Epidermal melanocyte (primary cell): Measurements from ENCODE around the gene CLDN16.

Experiments
- DNase-seq: peaks from one replicate; pipeline ENCODE4 v3.0.0; 2011; ENCODE audit warnings: low spot score; ENCODE audit not compliant: insufficient read length

CLDN16 gene

DNA sequence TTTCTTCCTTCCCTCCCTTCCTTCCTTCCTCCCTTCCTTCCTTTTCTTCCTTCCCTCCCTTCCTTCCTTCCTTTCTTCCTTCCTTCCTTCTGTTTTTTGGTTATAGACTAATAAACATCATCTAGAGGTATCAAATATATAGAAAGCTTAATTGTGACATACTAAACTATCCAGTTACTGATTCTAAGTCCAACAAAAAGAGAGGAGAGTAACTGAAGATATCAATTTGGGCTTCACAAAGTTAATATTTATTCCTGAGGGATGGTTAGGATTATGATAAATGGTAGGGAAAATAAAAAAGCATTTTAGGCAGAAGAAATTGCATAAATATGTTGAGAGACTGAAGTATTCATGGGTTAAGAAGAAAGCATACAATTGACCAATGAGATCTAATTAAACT is 7.8 kb upstream of the CLDN16 start:
- DNase-seq, result no peak

GRCh38 chr3:190381441-190381840 is 6.5 kb upstream of the CLDN16 start:
- no peak for DNase-seq

DNA sequence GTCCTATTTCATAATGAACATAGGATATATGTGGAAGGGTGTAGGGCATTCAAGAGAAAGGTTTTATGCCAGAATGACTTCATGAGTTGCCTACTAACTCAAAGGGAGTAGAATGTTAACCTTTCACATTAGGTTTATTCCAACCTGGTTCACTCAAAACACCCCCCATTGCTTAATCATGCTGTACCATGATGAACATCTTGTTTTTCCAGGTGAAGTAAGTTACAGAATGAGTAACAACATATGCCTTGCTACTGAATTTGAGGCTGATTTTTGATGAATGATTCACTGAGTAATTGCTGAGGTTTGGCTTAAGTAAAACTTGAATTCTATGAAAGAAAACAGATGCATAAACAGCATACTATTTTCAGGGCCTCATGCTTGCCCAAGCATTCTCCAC is 5.9 kb upstream of the CLDN16 start:
- no peak for DNase-seq

- no peak for DNase-seq
Observed at GRCh38 chr3:190384309-190384756, 3.6 kb upstream of the CLDN16 start.

- DNase-seq, result peak; percentile 42
Observed at GRCh38 chr3:190385731-190386688, 2.0 kb upstream of the CLDN16 start.

DNA sequence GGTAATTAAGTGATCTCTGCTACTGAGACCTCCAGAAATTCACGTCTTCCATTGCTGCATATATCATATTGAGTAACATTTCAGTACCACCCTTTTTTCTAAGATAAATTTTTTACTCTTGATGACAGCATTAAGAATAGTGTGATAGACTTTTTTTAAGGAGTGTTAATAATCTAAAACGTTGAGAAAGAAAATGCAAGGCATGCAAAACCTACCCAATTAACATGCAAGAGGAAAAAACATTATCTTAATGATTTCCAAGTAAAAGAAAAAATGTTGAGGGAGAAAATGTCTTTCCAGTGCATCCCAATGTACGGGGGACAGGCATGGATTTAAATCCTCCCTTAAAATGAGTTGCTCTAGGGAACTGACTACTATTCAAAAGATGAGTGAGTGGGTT is 740 bp downstream of the CLDN16 start:
- no peak for DNase-seq

GRCh38 chr3:190396001-190396400 is 8.0 kb downstream of the CLDN16 start:
- DNase-seq, result no peak

GRCh38 chr3:190397889-190398288 is 9.9 kb downstream of the CLDN16 start:
- DNase-seq, result no peak

- DNase-seq, result no peak
Observed at GRCh38 chr3:190399677-190400076, 11.7 kb downstream of the CLDN16 start.

GRCh38 chr3:190401963-190402362 is 14.0 kb downstream of the CLDN16 start:
- no peak for DNase-seq

- no peak for DNase-seq
Observed at GRCh38 chr3:190404715-190405114, 16.8 kb downstream of the CLDN16 start.

DNA sequence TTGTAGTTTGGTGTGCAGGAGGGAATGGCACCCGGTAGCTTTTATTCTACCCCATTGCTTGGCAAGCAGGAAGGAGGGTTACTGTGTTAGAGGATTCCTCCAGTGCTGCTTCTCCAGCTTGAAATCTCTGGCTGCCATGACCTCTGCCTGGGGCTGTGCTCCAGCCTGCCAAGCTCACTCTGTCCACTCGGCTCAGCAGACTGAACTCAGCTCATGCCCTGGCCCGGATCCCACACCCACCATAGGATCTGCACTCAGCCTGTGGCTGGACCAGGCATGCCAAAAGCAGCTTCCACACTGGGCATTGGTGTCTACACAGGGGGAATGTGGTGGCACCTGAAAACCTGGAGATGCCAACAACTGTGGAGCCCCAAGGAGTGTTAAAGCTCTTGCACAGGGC is 26.3 kb downstream of the CLDN16 start:
- DNase-seq, result no peak

DNA sequence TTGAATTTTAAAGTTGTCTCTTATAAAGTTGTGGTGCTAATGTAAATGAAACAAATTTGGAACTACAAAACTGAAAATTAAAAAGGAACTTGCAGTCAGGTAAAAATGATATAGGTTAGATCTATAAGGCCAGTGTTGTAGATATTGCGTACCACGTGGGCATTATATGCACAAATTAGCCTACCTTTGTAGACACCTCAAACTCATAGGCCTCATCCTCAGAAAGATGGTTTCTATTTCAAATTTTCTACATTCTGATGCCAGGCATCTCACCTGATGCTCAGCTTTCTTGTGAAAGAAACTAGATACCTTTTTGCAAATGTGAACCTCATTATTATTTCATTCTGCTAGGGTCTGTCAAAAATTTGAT is 36.1 kb downstream of the CLDN16 start:
- no peak for DNase-seq

GRCh38 chr3:190424478-190425439 is 36.8 kb downstream of the CLDN16 start:
- DNase-seq, result peak; percentile 30

DNA sequence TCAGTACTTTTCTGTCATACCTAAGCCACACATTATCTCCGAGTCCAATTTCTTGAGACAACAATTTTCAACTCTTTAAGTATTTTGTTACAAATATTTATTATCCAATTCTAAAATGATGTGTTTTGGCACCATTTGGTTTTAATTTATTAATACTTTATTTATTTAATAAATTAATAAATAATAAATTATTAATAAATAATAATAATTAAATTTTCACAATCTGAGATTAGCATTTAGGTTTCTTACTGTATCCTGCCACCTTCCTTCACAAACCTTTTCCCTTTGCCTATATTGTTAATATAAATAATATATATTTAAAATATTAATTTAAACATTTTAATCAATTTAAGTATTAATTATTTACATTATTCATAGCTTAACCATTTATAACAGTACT is 37.9 kb downstream of the CLDN16 start:
- no peak for DNase-seq

DNA sequence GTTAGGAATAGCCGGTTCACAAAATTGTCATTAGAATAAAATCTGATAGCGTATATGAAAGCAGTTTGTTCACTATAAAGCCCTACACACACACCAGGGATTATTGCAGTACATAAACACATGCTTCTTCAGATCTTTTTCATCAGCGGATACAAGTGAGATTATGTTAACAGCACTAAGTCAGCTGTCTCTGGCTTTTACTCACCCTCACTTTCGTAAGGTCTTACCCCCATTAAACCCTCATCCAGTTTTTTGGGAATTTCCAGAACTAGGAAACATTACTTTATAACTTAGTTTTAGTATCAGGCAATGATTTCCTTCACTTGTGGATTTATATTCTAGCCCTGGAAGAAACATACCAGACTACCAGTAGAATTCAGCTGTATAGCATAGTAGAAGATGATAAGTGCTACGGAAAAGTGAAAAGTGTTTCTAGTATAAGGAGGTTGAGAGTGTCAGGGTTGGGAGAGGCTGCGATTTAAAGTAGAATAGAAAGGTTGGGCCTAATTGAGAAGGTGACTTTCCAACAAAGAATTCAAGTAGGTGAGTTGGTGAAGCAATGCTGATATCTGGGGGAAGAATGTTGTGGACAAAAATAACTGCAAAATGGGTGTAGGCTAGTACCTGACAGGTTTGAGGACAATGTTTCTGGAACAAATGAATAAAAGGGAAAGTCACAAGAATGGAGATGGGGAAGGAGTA is 39.0 kb downstream of the CLDN16 start:
- no peak for DNase-seq

GRCh38 chr3:190429681-190430080 is 41.7 kb downstream of the CLDN16 start:
- DNase-seq, result no peak

GRCh38 chr3:190430906-190431305 is 42.9 kb downstream of the CLDN16 start:
- no peak for DNase-seq

DNA sequence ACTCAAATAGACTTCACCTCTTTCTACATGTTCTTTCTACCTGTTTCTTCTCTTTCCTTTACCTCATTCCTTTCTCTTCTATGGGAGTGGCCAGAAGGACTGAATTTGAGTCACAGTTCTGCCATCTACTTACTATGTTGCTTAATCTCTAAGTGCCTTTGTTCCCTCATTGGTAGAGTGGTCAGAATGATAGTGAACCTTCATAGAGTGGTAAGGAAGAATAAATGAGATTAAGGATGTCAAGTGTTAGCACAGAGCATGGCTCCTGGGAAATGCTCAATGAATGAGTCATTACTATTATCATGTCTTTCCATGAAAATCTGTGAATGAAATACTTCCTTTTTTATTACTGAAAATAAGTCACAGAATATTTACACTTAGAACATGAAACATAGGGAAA is 44.3 kb downstream of the CLDN16 start:
- no peak for DNase-seq

DNA sequence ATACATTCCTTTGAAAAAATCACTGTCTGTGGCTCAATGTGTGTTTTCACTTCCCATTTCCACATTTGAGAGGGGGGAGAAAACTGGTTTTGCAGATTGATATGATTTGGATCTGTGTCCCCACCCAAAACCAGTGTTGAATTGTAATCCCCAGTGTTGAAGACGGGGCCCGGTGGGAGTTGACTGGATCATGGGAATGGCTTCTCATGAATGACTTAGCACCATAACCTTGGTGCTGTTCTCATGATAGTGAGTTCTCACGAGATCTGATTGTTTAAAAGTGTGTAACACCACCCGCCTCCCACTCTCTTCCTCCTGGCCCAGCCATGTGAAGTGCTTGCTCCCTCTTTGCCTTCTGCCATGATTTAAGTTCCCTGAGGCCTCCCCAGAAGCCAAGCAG is 45.7 kb downstream of the CLDN16 start:
- DNase-seq, result no peak

DNA sequence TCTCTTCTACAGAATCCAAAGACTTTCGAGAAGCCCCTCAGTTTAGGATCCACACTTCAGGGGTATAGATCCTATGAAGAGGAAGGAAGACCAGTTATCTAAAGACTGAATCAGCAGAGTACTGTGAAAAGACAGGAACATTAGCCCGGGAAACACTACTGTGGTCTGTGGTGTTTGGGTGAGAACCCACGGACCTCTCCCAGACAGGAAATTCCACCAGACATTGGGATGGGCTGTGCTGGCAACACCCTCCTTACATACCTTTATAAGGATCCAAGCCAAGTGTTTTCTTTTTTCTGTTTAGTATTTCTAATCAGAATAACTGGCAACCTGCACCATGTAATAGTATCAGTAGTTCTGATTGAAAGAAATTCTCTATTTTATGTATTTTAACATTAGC is 47.7 kb downstream of the CLDN16 start:
- no peak for DNase-seq
